Rectal smooth muscle tissue (tissue), 1 donor: ENCODE measurements around the gene FAM20C.
"Not testable (repeated sequence)": the region's sequence is repeated elsewhere in the genome, so short reads cannot be mapped to it uniquely, and the experiment has no call there.

ENCODE experiments used
- H3K27ac ChIP-seq: one replicate; pipeline ENCODE4 v1.7.0; 2013; ENCODE audit warnings: low read depth, low read length, inconsistent platforms
- H3K27me3 ChIP-seq: one replicate; pipeline ENCODE4 v1.7.0; 2013; ENCODE audit warnings: low read length; ENCODE audit not compliant: control insufficient read depth, insufficient read depth
- H3K36me3 ChIP-seq: one replicate; pipeline ENCODE4 v1.7.0; 2013; ENCODE audit warnings: low read length; ENCODE audit not compliant: control insufficient read depth, insufficient read depth
- H3K4me1 ChIP-seq: one replicate; pipeline ENCODE4 v1.7.0; 2013; ENCODE audit warnings: low read length; ENCODE audit not compliant: control insufficient read depth, insufficient read depth
- H3K4me3 ChIP-seq: one replicate; pipeline ENCODE4 v1.7.0; 2013; ENCODE audit warnings: low read length
- H3K9ac ChIP-seq: one replicate; pipeline ENCODE4 v1.7.0; 2013; ENCODE audit warnings: low read length

Gene FAM20C

DNA sequence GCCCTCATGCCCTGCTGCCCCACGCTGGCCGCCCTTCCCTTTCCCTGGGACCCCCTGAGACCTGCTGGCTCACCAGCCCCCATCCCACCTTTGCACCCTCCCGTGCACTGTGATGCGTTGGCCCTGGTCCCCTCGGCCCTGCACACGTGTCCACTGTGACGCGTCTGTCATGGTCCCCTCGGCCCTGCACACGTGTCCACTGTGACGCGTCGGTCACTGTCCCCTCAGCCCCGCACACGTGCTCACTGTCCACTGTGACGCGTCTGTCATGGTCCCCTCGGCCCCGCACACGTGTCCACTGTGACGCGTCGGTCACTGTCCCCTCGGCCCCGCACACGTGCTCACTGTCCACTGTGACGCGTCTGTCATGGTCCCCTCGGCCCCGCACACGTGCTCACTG lies 14.0 kb downstream of the FAM20C start:
- not testable (repeated sequence) for H3K9ac ChIP-seq, H3K4me1 ChIP-seq, H3K27ac ChIP-seq, H3K27me3 ChIP-seq, H3K4me3 ChIP-seq
- peaks cover 20% of the 10 kb centered on the region for H3K36me3 ChIP-seq

DNA sequence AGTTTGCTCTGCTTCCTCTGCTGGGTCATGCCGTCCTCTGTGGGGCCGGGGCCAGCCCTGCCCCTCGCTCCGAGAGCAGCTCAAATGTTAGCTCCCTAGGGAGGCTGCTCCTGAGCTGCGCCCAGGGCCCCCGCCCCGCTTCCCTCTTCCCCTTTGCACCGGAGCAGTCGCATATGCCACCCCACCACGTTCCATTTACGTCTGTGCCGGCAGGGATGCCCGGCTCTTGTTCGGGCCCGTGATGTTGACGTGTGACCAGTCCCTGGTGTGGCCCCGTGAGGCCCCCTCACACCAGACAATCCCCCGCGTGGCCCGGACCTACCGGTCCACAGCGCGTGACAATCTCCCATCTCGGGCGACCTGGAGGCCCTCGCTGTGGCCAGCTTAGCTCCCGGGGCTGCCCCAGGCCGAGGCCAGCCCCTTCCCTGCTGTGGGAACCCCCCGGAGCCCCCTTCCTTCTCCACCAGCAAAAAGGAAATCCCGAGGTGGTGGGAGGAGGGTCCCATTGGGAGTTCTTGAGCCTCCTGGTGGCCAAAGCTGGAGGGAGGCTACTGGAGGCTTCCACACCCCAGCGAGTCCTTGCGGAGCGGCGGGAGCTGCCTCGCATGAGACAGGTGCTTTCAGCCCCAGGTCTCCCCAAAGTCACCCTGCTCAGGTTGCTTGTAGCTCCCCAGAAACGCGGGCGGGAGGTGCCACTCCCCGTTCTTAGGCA lies 15.2 kb downstream of the FAM20C start:
- Histone ChIP-seq H3K9ac (no peak overlapping the region), H3K27ac (no peak overlapping the region), H3K27me3 (no peaks in the 10 kb centered on the region), H3K4me3 (no peak overlapping the region), H3K4me1 (peaks cover 2% of the 10 kb centered on the region), H3K36me3 (peaks cover 20% of the 10 kb centered on the region)

DNA sequence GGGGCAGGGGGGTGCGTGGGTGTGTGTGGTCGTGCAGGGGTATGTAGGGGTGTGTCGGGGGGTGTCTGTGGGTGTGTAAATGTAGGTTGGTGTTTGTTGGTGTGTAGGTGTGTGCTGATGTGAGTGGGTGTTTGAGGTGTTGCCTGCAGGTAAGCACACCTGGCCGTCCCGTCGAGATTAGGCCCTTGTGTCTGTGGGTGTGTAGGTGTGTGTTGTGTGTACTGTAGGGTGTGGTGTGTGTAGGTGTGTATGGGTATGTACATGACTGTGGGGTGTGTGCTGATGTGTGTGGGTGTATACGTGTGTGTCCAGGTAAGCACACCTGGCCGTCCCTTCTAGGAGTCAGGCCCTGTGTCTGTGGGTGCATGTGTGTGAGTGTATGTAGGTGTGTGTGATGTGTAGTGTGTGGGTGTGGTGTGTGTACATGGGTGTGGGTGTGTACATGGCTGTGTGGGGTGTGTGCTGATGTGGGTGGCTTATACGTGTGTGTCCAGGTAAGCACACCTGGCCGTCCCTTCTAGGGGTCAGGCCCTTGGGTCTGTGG lies 15.8 kb downstream of the FAM20C start:
- no peak overlapping the region for H3K9ac ChIP-seq
- peaks cover 20% of the 10 kb centered on the region for H3K36me3 ChIP-seq
- no peaks in the 10 kb centered on the region for H3K27me3 ChIP-seq
- H3K4me3 ChIP-seq: no peak overlapping the region
- peaks cover 2% of the 10 kb centered on the region for H3K4me1 ChIP-seq
- H3K27ac ChIP-seq: no peak overlapping the region

DNA sequence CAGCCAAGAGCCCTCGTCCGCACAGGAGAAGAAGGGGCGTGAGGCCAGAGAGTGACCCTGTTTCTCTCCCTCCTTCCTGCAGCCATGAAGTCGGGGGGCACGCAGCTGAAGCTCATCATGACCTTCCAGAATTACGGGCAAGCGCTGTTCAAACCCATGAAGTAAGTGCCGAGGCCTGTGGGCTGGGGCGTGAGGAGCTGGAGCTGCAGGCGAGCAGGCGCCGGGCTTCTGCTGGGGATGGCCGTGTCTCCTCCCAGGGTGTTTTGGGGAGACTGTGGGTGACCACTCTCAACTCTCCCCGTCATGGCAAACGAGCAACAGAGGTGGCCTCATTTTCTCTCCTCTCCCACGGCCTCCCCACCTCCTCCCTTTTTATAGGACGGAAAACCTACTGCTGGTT lies 16.4 kb downstream of the FAM20C start:
- H3K36me3 ChIP-seq: peaks cover 20% of the 10 kb centered on the region
- H3K27me3 ChIP-seq: no peaks in the 10 kb centered on the region
- no peak overlapping the region for H3K4me3 ChIP-seq
- no peak overlapping the region for H3K9ac ChIP-seq
- H3K4me1 ChIP-seq: peaks cover 2% of the 10 kb centered on the region
- H3K27ac ChIP-seq: no peak overlapping the region

DNA sequence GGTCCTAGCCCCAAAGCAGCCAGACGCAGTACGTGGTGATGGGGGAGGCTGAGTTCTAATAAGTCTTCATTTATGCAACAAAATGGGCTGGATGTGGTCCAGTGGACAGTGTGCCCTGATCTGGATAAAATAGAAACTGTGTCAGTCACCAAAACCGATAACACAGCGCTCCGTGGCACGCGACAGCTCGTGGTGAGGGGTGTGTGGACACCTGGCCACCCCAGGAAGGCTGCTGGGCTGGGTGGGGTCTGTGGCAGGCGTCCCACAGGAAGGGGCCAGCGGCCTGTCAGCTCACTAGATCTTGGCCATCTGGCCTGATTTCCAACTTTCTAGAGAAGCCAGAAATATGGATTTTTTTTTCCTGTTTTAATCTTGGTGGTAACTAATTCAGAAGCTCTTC lies 17.0 kb downstream of the FAM20C start:
- Histone ChIP-seq H3K4me1 (peaks cover 4% of the 10 kb centered on the region), H3K36me3 (peaks cover 19% of the 10 kb centered on the region), H3K27me3 (no peaks in the 10 kb centered on the region), H3K4me3 (no peak overlapping the region), H3K27ac (no peak overlapping the region), H3K9ac (no peak overlapping the region)

DNA sequence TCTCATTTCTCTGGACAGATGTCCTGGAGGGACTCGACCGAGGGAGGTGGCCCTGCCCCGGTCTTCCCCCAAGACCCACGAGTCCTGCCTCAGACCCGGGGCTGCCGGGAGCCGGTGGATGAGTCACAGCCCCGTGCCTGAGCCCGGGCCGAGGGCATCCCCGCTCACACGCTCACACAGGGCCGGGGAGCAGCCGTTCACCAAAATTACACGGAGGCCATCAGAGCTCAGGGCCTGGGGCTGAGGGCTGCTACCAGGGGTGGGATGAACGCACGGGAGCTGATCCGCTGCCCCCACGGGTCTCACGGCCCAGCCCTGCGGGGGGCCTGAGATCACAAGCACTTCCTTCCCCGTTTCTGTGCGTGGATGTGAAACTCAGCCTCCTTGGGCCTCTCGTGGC lies 17.5 kb downstream of the FAM20C start:
- H3K27me3 ChIP-seq: no peaks in the 10 kb centered on the region
- no peak overlapping the region for H3K27ac ChIP-seq

DNA sequence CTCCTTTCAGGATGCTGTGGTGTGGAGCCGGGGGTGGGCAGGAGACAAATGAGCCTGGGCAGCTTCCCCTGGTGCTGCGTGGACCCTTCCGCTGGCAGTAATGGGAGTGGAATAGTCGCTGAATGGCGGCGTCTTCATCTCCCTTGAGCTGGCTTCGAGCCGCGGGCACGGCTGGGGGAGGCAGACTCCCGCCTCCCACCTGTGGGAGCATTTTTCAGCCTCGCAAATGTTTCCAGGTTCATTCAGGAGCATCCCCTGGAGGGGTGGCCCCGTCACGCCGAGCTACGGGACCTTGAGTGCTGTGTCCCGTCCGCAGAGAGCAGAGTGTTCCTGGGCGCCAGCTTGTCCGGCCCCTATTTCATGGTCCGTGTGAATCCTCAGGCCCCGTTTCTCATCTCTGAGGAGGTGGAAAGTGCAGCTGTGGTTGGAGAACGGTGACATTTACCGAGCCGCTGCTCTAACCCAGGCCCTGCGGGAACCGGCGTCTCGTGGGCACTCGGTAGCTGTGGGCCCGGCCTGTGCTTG lies 18.1 kb downstream of the FAM20C start:
- H3K36me3 ChIP-seq: peaks cover 14% of the 10 kb centered on the region
- H3K27me3 ChIP-seq: no peaks in the 10 kb centered on the region
- no peak overlapping the region for H3K9ac ChIP-seq
- H3K4me1 ChIP-seq: peaks cover 10% of the 10 kb centered on the region
- H3K4me3 ChIP-seq: no peak overlapping the region
- H3K27ac ChIP-seq: no peak overlapping the region

More for the DNA sequence above, 17.5 kb downstream of the FAM20C start:
- Histone ChIP-seq H3K36me3 (peaks cover 14% of the 10 kb centered on the region), H3K4me3 (no peak overlapping the region), H3K4me1 (peaks cover 9% of the 10 kb centered on the region), H3K9ac (no peak overlapping the region)

DNA sequence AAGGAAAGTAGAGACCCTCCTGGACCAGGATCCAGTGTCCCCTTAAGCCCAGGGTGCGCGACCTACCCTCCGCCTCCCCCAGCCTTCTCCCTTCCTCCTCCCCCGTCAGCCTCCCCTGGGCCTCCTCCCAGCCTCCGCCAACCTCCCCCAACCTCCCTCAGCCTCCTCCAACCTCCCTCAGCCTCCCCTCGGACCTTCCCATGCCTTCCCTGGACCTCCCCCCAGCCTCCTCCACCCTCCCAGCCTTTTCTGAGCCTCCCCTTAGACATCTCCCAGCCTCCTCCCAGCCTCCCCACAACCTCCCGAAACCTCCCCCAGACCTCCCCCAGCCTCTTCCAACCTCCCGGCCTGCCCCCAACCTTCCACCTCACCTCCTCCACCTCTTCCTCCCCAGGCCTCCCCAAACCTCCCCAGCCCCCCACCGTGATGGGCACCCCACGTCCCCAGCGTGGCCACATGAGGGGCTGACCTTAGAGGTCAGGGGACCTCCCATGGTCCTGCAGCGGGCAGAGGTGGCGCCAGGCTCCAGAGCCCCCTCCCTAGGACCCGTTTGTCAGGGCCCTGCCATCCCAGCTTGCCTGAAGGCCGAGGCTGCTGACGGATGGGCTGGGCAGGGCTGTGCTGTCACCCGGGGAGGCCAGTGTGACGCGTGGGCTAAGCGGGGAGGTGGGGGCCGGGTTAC lies 18.8 kb downstream of the FAM20C start:
- Histone ChIP-seq H3K4me1 (peaks cover 10% of the 10 kb centered on the region), H3K4me3 (no peak overlapping the region), H3K36me3 (peaks cover 11% of the 10 kb centered on the region), H3K9ac (no peak overlapping the region), H3K27me3 (no peaks in the 10 kb centered on the region), H3K27ac (no peak overlapping the region)

DNA sequence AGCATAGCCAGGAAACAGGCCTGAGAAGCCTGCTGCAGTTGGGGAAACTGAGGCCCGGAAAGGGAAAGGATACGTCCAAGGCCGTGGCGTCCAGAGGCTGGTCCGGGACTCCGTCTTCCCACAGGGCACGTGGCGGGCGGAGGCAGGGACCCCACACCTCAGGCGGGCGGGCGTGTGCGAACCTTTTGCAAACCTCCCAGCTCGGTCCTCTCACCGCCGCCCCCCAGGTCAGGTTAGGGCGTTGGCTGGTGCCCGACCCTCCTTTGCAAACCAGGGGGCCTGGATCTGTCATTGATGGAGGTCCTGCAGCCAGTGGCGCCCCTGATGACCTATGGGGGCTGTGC lies 19.3 kb downstream of the FAM20C start:
- Histone ChIP-seq H3K36me3 (peaks cover 10% of the 10 kb centered on the region), H3K4me1 (peaks cover 10% of the 10 kb centered on the region), H3K9ac (no peak overlapping the region), H3K27ac (no peak overlapping the region), H3K4me3 (no peak overlapping the region), H3K27me3 (no peaks in the 10 kb centered on the region)

DNA sequence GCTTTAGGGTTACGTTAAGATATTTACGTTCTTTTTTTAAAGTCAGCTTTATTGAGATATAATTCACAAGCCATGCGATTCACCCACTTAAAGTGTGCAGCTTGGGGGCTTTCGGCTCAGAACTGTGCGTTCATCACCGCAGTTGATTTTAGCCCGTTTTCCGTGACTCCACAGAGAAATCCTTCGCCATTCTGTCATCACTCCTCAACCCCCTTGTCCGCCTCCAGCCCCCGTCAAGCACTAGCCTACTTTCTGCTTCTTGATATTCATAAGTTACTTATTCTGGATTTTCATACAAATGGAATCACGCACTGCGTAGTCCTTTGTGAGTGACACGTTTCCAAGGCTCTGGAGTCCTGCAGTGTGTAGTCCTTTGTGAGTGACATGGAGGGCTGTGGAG lies 20.4 kb downstream of the FAM20C start:
- Histone ChIP-seq H3K9ac (no peak overlapping the region), H3K27me3 (no peaks in the 10 kb centered on the region), H3K4me3 (no peak overlapping the region), H3K4me1 (peaks cover 10% of the 10 kb centered on the region), H3K36me3 (peaks cover 10% of the 10 kb centered on the region), H3K27ac (no peak overlapping the region)

DNA sequence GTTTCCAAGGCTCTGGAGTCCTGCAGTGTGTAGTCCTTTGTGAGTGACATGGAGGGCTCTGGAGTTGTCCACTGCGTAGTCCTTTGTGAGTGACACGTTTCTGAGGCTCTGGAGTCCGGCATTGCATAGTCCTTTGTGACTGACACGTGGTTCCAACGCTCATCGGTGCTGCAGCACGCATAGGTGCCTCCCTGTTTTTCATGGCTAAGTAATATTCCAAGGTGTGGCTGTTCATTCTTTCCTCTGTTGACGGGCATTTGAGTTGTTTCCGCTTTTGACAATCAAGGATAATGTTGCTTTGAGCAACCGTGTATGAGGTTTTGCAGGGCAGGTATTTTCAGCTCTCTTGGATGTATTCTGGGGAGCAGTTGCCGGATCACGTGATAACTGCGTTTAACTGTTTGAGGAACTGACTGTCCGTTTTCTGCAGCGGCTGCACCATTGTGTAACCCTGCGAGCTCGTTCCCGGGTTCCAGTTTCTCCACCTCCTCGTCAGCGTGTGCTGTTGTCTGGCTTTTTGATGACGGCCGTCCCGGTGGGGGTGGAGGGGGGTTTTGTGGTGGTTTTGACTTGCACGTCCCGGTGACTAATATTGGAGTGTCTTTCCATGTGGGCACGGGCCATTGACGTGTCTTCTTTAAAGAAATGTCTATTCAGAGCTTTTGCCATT lies 21.1 kb downstream of the FAM20C start:
- no peak overlapping the region for H3K4me3 ChIP-seq

DNA sequence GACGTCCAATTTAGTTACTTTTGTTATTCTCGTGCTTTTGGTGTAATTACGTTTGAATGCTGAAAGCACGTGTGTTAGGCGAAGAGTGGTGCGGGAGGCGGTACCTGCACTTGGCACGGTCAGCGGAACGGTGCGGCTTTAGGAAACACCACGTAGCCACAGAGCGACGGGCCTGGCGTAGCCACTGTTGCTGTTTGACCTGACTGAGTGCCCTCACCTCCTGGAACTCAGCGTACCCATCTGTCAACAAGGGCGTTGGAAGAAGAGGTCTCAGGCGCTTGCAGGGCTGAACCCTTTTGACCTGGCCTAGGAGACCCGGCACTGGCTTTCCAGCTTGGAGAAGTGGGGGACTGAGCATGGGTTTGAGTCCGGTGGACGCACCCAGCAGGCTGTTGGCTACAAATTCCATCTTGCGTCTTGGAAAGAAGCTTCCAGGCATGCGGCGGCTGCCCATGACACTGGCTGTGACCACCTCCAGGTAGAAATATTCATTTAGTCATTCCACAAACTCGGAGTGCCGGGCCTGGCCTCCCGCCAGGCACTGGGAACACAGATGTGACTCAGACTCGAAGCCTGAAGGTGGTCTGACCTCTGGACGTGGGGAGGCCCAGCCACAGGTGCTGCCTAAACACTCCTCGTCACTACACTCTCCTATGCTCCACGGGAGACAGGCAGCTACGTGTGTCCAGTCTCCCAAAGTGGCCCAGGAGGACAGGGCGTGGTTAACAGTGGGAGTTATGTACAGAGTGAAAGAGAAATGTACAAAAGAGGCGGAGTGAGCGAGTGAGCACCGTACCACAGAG lies 22.2 kb downstream of the FAM20C start:
- H3K27me3 ChIP-seq: no peaks in the 10 kb centered on the region
- H3K36me3 ChIP-seq: peaks cover 4% of the 10 kb centered on the region
- H3K9ac ChIP-seq: no peak overlapping the region
- H3K4me1 ChIP-seq: peaks cover 10% of the 10 kb centered on the region
- H3K4me3 ChIP-seq: no peak overlapping the region
- peak overlapping the region; percentile 21 for H3K27ac ChIP-seq

More for the DNA sequence above, 21.1 kb downstream of the FAM20C start:
- Histone ChIP-seq H3K4me1 (peaks cover 10% of the 10 kb centered on the region), H3K27me3 (no peaks in the 10 kb centered on the region), H3K9ac (no peak overlapping the region), H3K36me3 (peaks cover 7% of the 10 kb centered on the region), H3K27ac (no peak overlapping the region)
